ENCODE results near the gene METAP2.

Gene METAP2

GRCh38 chr12:95504140-95504539 is 30.2 kb downstream of the METAP2 start:
- H3K27me3 Mint-ChIP-seq, result no peaks in the 10 kb centered on the region
- peaks cover 86% of the 10 kb centered on the region for H3K36me3 Mint-ChIP-seq (ENCODE audit: insufficient read depth)
- no peak for ATAC-seq (replicated peaks)
- H3K4me3 Mint-ChIP-seq, result no peak overlapping the region
- no peaks in the 10 kb centered on the region for H3K9me3 Mint-ChIP-seq
- no peak for DNase-seq
- no peak overlapping the region for H3K27ac Mint-ChIP-seq
- peaks cover 7 to 9% of the 10 kb centered on the region in 2 donors for H3K4me1 Mint-ChIP-seq (ENCODE audit: low read depth in 2 of 2)

- Mint-ChIP-seq H3K36me3 (ENCODE audit: insufficient read depth) (peaks cover 91% of the 10 kb centered on the region), H3K4me1 (ENCODE audit: low read depth in 2 of 2) (peaks cover 5 to 7% of the 10 kb centered on the region in 2 donors), H3K27me3 (no peaks in the 10 kb centered on the region), H3K9me3 (no peaks in the 10 kb centered on the region), H3K27ac (peak overlapping the region; percentile 4 to 19), H3K4me3 (no peak overlapping the region)
- ATAC-seq (replicated peaks) (no peak), DNase-seq (no peak)
These were observed 31.1 kb downstream of the METAP2 start for GRCh38 chr12:95505039-95505438.

- H3K4me3 Mint-ChIP-seq, result no peak overlapping the region
- ATAC-seq (replicated peaks), result no peak
These were observed 33.0 kb downstream of the METAP2 start for GRCh38 chr12:95506707-95507523.

GRCh38 chr12:95509300-95509699 is 35.3 kb downstream of the METAP2 start:
- Mint-ChIP-seq H3K4me3 (no peak overlapping the region), H3K4me1 (ENCODE audit: low read depth in 2 of 2) (no peaks in the 10 kb centered on the region), H3K27me3 (no peaks in the 10 kb centered on the region), H3K27ac (peak overlapping the region in 1 of 2 donors; percentile 28), H3K36me3 (ENCODE audit: insufficient read depth) (peaks cover 94% of the 10 kb centered on the region), H3K9me3 (no peaks in the 10 kb centered on the region)
- no peak for DNase-seq
- ATAC-seq (replicated peaks), result no peak

More at GRCh38 chr12:95506707-95507523, 33.0 kb downstream of the METAP2 start:
- Mint-ChIP-seq H3K36me3 (ENCODE audit: insufficient read depth) (peaks cover 94% of the 10 kb centered on the region), H3K9me3 (no peaks in the 10 kb centered on the region), H3K4me1 (ENCODE audit: low read depth in 2 of 2) (peaks cover 5% of the 10 kb centered on the region in 2 donors), H3K27ac (peak overlapping the region in 1 of 2 donors; percentile 23), H3K27me3 (no peaks in the 10 kb centered on the region)
- no peak for DNase-seq

GRCh38 chr12:95511977-95512376 is 38.0 kb downstream of the METAP2 start:
- Mint-ChIP-seq H3K4me3 (no peak overlapping the region), H3K27me3 (no peaks in the 10 kb centered on the region), H3K27ac (peak overlapping the region in 1 of 2 donors; percentile 58), H3K36me3 (ENCODE audit: insufficient read depth) (peaks cover 77% of the 10 kb centered on the region), H3K9me3 (no peaks in the 10 kb centered on the region), H3K4me1 (ENCODE audit: low read depth in 2 of 2) (no peaks in the 10 kb centered on the region)
- no peak for ATAC-seq (replicated peaks)
- DNase-seq, result no peak

GRCh38 chr12:95513599-95513998 is 39.6 kb downstream of the METAP2 start:
- H3K27ac Mint-ChIP-seq, result no peak overlapping the region
- no peak overlapping the region for H3K4me3 Mint-ChIP-seq
- no peaks in the 10 kb centered on the region for H3K4me1 Mint-ChIP-seq (ENCODE audit: low read depth in 2 of 2)
- DNase-seq (no peak), ATAC-seq (replicated peaks) (no peak)
- H3K9me3 Mint-ChIP-seq, result no peaks in the 10 kb centered on the region
- no peaks in the 10 kb centered on the region for H3K27me3 Mint-ChIP-seq
- peaks cover 62% of the 10 kb centered on the region for H3K36me3 Mint-ChIP-seq (ENCODE audit: insufficient read depth)

- H3K4me3 Mint-ChIP-seq, result no peak overlapping the region
- DNase-seq (no peak), ATAC-seq (replicated peaks) (no peak)
- no peaks in the 10 kb centered on the region for H3K27me3 Mint-ChIP-seq
- H3K4me1 Mint-ChIP-seq (ENCODE audit: low read depth in 2 of 2), result no peaks in the 10 kb centered on the region
- H3K36me3 Mint-ChIP-seq (ENCODE audit: insufficient read depth), result peaks cover 46% of the 10 kb centered on the region
- H3K9me3 Mint-ChIP-seq, result no peaks in the 10 kb centered on the region
- no peak overlapping the region for H3K27ac Mint-ChIP-seq
These were observed 41.2 kb downstream of the METAP2 start for GRCh38 chr12:95515197-95515596.

GRCh38 chr12:95516757-95517156 is 42.8 kb downstream of the METAP2 start:
- peaks cover 36% of the 10 kb centered on the region for H3K36me3 Mint-ChIP-seq (ENCODE audit: insufficient read depth)
- H3K4me3 Mint-ChIP-seq, result no peak overlapping the region
- no peaks in the 10 kb centered on the region for H3K27me3 Mint-ChIP-seq
- H3K9me3 Mint-ChIP-seq, result no peaks in the 10 kb centered on the region
- H3K4me1 Mint-ChIP-seq (ENCODE audit: low read depth in 2 of 2), result no peaks in the 10 kb centered on the region
- DNase-seq, result no peak
- peak overlapping the region in 1 of 2 donors; percentile 58 for H3K27ac Mint-ChIP-seq
- ATAC-seq (replicated peaks), result no peak

- ATAC-seq (replicated peaks) (no peak), DNase-seq (no peak)
- Mint-ChIP-seq H3K36me3 (ENCODE audit: insufficient read depth) (peaks cover 32% of the 10 kb centered on the region), H3K9me3 (no peaks in the 10 kb centered on the region), H3K4me3 (no peak overlapping the region), H3K4me1 (ENCODE audit: low read depth in 2 of 2) (no peaks in the 10 kb centered on the region), H3K27ac (peak overlapping the region in 1 of 2 donors; percentile 58), H3K27me3 (no peaks in the 10 kb centered on the region)
These were observed 43.3 kb downstream of the METAP2 start for GRCh38 chr12:95517246-95517645.

- no peaks in the 10 kb centered on the region for H3K4me1 Mint-ChIP-seq (ENCODE audit: low read depth in 2 of 2)
- no peaks in the 10 kb centered on the region for H3K27me3 Mint-ChIP-seq
- no peak overlapping the region for H3K4me3 Mint-ChIP-seq
- ATAC-seq (replicated peaks), result no peak
- no peaks in the 10 kb centered on the region for H3K9me3 Mint-ChIP-seq
- H3K36me3 Mint-ChIP-seq (ENCODE audit: insufficient read depth), result peaks cover 15% of the 10 kb centered on the region
- DNase-seq, result no peak
- no peak overlapping the region for H3K27ac Mint-ChIP-seq
These were observed 45.0 kb downstream of the METAP2 start for GRCh38 chr12:95518944-95519343.

GRCh38 chr12:95520816-95521215 is 46.9 kb downstream of the METAP2 start:
- Mint-ChIP-seq H3K4me1 (ENCODE audit: low read depth in 2 of 2) (no peaks in the 10 kb centered on the region), H3K4me3 (no peak overlapping the region), H3K9me3 (no peaks in the 10 kb centered on the region), H3K27ac (no peak overlapping the region), H3K27me3 (no peaks in the 10 kb centered on the region), H3K36me3 (ENCODE audit: insufficient read depth) (peaks cover 7% of the 10 kb centered on the region)
- no peak for DNase-seq
- ATAC-seq (replicated peaks), result no peak

- Mint-ChIP-seq H3K27ac (no peak overlapping the region), H3K36me3 (ENCODE audit: insufficient read depth) (no peaks in the 10 kb centered on the region), H3K4me1 (ENCODE audit: low read depth in 2 of 2) (no peaks in the 10 kb centered on the region), H3K4me3 (no peak overlapping the region), H3K27me3 (peaks cover 0 to 6% of the 10 kb centered on the region in 2 donors), H3K9me3 (no peaks in the 10 kb centered on the region)
- DNase-seq (no peak), ATAC-seq (replicated peaks) (no peak)
These were observed 48.7 kb downstream of the METAP2 start for GRCh38 chr12:95522692-95523091.

- ATAC-seq (replicated peaks), result no peak
- Mint-ChIP-seq H3K4me1 (ENCODE audit: low read depth in 2 of 2) (no peaks in the 10 kb centered on the region), H3K27me3 (peaks cover 0 to 29% of the 10 kb centered on the region in 2 donors), H3K4me3 (no peak overlapping the region), H3K9me3 (no peaks in the 10 kb centered on the region), H3K36me3 (ENCODE audit: insufficient read depth) (peaks cover 2% of the 10 kb centered on the region), H3K27ac (no peak overlapping the region)
- DNase-seq, result no peak
These were observed 54.5 kb downstream of the METAP2 start for GRCh38 chr12:95528431-95528830.

GRCh38 chr12:95529693-95530225 is 55.8 kb downstream of the METAP2 start:
- Mint-ChIP-seq H3K27ac (no peak overlapping the region), H3K4me3 (no peak overlapping the region), H3K9me3 (no peaks in the 10 kb centered on the region), H3K36me3 (ENCODE audit: insufficient read depth) (peaks cover 2% of the 10 kb centered on the region), H3K27me3 (peaks cover 0 to 29% of the 10 kb centered on the region in 2 donors), H3K4me1 (ENCODE audit: low read depth in 2 of 2) (no peaks in the 10 kb centered on the region)
- DNase-seq, result no peak
- no peak for ATAC-seq (replicated peaks)

Measured in effector memory CD8-positive, alpha-beta T cell (primary cell).